ENCODE results near the gene OR10G7.

The OR10G7 gene

GRCh38 chr11:124041254-124041653 lies at the start of gene OR10G7:
OR10G7 (minus strand) TSS chr11:124041325; CDS start chr11:124039001, 2,324 bp downstream.
- FAIRE-seq = no peak

- FAIRE-seq = no peak
Observed at GRCh38 chr11:124085997-124086846, 45.1 kb upstream of the OR10G7 start.

- no peak for FAIRE-seq
Observed at GRCh38 chr11:124085583-124085982, 44.5 kb upstream of the OR10G7 start.

GRCh38 chr11:124082371-124082770 lies 41.2 kb upstream of the OR10G7 start:
- no peak for FAIRE-seq

- no peak for FAIRE-seq
Observed at GRCh38 chr11:124081483-124081882, 40.4 kb upstream of the OR10G7 start.

GRCh38 chr11:124080327-124081001 lies 39.3 kb upstream of the OR10G7 start:
- no peak for FAIRE-seq

- no peak for FAIRE-seq
Observed at GRCh38 chr11:124079631-124080326, 38.7 kb upstream of the OR10G7 start.

GRCh38 chr11:124078591-124078990 lies 37.5 kb upstream of the OR10G7 start:
- FAIRE-seq = no peak

GRCh38 chr11:124077266-124077665 lies 36.1 kb upstream of the OR10G7 start:
- no peak for FAIRE-seq

GRCh38 chr11:124075841-124076651 lies 34.9 kb upstream of the OR10G7 start:
- FAIRE-seq = no peak

- FAIRE-seq = no peak
Observed at GRCh38 chr11:124075492-124075840, 34.3 kb upstream of the OR10G7 start.

GRCh38 chr11:124074554-124074953 lies 33.4 kb upstream of the OR10G7 start:
- no peak for FAIRE-seq

- no peak for FAIRE-seq
Observed at GRCh38 chr11:124072147-124072546, 31.0 kb upstream of the OR10G7 start.

- no peak for FAIRE-seq
Observed at GRCh38 chr11:124071623-124071948, 30.5 kb upstream of the OR10G7 start.

- FAIRE-seq = peak; percentile 75
Observed at GRCh38 chr11:124070915-124071622, 29.9 kb upstream of the OR10G7 start.

- FAIRE-seq = no peak
Observed at GRCh38 chr11:124069429-124070401, 28.6 kb upstream of the OR10G7 start.

GRCh38 chr11:124068601-124069110 lies 27.5 kb upstream of the OR10G7 start:
- no peak for FAIRE-seq

GRCh38 chr11:124052966-124053365 lies 11.8 kb upstream of the OR10G7 start:
- no peak for FAIRE-seq

- no peak for FAIRE-seq
Observed at GRCh38 chr11:124050748-124051147, 9.6 kb upstream of the OR10G7 start.

- no peak for FAIRE-seq
Observed at GRCh38 chr11:124043420-124043819, 2.3 kb upstream of the OR10G7 start.

GRCh38 chr11:124039557-124039956 lies 1.6 kb downstream of the OR10G7 start:
- no peak for FAIRE-seq
